Type B pancreatic cell (in vitro differentiated cells): Measurements from ENCODE around the gene ACAP2. TPM values are rescaled to one million over a fixed set of nuclear protein-coding genes. Genes with fewer than 3 reads are reported as not detected.

Source experiments
- DNase-seq: peaks from one replicate; pipeline ENCODE4 v3.0.0; 2021; ENCODE audit warnings: mixed read lengths; ENCODE audit not compliant: unreplicated experiment; ENCODE audit errors: extremely low spot score
- H3K27ac Mint-ChIP-seq: 2 replicates; pipeline ENCODE4 v1.8.0; 2021; ENCODE audit warnings: mild to moderate bottlenecking, mixed read lengths
- H3K27me3 Mint-ChIP-seq: 2 replicates; pipeline ENCODE4 v1.8.0; 2021; ENCODE audit warnings: mixed read lengths
- H3K36me3 Mint-ChIP-seq: 2 replicates; pipeline ENCODE4 v1.8.0; 2021; ENCODE audit warnings: mixed read lengths
- H3K4me1 Mint-ChIP-seq: one replicate; pipeline ENCODE4 v1.8.0; 2021; ENCODE audit warnings: mixed read lengths; ENCODE audit not compliant: unreplicated experiment
- H3K4me3 Mint-ChIP-seq: 2 replicates; pipeline ENCODE4 v1.8.0; 2021; ENCODE audit warnings: mild to moderate bottlenecking, mixed read lengths
- H3K9me3 Mint-ChIP-seq: 2 replicates; pipeline ENCODE4 v1.8.0; 2021; ENCODE audit warnings: mixed read lengths
- total RNA-seq: library from RNA; stranded (reverse); gene quantifications from 2 replicates; pipeline ENCODE4 v1.2.1, GENCODE V29; 2021; ENCODE audit warnings: low replicate concordance
- TF ChIP-seq, protein P1 (sequence below): fragments of 200-600 bp; sonication (generic); conservative IDR thresholded peaks from 2 replicates; pipeline ENCODE4 v1.5.0; 2021; ENCODE audit warnings: antibody characterized with exemption, mild to moderate bottlenecking

ACAP2 gene
- total RNA-seq, 1 donor from 2014 or later = 36.6 TPM

- H3K27ac Mint-ChIP-seq = no peak overlapping the region
- TF ChIP-seq, protein P1, sequence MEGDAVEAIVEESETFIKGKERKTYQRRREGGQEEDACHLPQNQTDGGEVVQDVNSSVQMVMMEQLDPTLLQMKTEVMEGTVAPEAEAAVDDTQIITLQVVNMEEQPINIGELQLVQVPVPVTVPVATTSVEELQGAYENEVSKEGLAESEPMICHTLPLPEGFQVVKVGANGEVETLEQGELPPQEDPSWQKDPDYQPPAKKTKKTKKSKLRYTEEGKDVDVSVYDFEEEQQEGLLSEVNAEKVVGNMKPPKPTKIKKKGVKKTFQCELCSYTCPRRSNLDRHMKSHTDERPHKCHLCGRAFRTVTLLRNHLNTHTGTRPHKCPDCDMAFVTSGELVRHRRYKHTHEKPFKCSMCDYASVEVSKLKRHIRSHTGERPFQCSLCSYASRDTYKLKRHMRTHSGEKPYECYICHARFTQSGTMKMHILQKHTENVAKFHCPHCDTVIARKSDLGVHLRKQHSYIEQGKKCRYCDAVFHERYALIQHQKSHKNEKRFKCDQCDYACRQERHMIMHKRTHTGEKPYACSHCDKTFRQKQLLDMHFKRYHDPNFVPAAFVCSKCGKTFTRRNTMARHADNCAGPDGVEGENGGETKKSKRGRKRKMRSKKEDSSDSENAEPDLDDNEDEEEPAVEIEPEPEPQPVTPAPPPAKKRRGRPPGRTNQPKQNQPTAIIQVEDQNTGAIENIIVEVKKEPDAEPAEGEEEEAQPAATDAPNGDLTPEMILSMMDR = no peak
These were observed 130.1 kb downstream of the ACAP2 start for GRCh38 chr3:195312714-195313113.

DNA sequence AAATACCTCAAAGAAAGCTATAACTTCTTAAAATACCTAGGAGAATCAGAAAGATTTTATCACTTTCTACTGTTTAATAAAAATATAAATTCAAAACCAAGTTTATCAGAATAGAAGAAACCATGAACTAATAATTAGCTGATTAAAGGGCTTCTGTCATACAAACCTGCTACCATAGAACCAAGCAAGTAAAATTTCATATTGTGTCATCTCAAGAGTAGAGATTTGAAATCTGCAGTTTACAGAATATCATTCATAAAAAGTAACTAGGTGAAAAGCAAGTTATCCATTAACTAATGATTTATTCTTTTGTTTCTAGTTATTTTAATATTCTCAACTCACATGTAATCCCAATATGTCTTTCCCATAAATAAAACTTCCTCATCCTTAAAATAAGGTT is 135.1 kb downstream of the ACAP2 start:
- TF ChIP-seq, protein P1 = no peak

More at GRCh38 chr3:195312714-195313113, 130.1 kb downstream of the ACAP2 start:
- Mint-ChIP-seq H3K4me3 (no peak overlapping the region), H3K36me3 (peaks cover 1% of the 10 kb centered on the region), H3K27me3 (no peaks in the 10 kb centered on the region), H3K9me3 (no peaks in the 10 kb centered on the region), H3K4me1 (no peaks in the 10 kb centered on the region)
- DNase-seq = no peak

GRCh38 chr3:195306369-195306768 is 136.5 kb downstream of the ACAP2 start:
- Mint-ChIP-seq H3K27me3 (no peaks in the 10 kb centered on the region), H3K9me3 (no peaks in the 10 kb centered on the region), H3K4me3 (no peak overlapping the region), H3K27ac (no peak overlapping the region), H3K4me1 (no peaks in the 10 kb centered on the region), H3K36me3 (peaks cover 14% of the 10 kb centered on the region)
- TF ChIP-seq, protein P1 = no peak
- no peak for DNase-seq

More for the DNA sequence above, 135.1 kb downstream of the ACAP2 start:
- peaks cover 5% of the 10 kb centered on the region for H3K36me3 Mint-ChIP-seq
- no peaks in the 10 kb centered on the region for H3K27me3 Mint-ChIP-seq
- no peak overlapping the region for H3K4me3 Mint-ChIP-seq
- no peak for DNase-seq
- no peak overlapping the region for H3K27ac Mint-ChIP-seq
- H3K4me1 Mint-ChIP-seq = no peaks in the 10 kb centered on the region
- H3K9me3 Mint-ChIP-seq = no peaks in the 10 kb centered on the region

DNA sequence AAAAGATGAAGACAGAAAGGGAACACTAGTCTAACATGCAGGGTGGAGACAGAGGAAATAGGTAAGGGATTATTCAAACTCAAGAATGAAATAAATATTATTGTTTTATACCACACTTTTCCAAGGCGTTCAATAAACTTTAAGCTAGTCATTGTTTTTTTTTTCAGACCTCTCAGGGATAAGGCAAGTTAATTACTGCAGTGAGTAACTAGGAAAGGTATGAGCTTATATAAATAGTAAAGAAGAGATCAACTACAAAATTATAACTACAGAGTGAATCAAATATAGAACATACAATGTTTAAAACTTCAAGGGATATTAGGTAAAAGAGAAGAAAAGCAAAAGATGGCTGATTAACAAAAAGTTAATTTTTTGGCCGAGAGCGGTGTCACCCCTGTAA is 140.4 kb downstream of the ACAP2 start:
- no peaks in the 10 kb centered on the region for H3K27me3 Mint-ChIP-seq
- no peak overlapping the region for H3K27ac Mint-ChIP-seq
- no peak overlapping the region for H3K4me3 Mint-ChIP-seq
- TF ChIP-seq, protein P1 = no peak
- H3K36me3 Mint-ChIP-seq = peaks cover 19% of the 10 kb centered on the region
- H3K9me3 Mint-ChIP-seq = no peaks in the 10 kb centered on the region
- H3K4me1 Mint-ChIP-seq = no peaks in the 10 kb centered on the region
- DNase-seq = no peak

DNA sequence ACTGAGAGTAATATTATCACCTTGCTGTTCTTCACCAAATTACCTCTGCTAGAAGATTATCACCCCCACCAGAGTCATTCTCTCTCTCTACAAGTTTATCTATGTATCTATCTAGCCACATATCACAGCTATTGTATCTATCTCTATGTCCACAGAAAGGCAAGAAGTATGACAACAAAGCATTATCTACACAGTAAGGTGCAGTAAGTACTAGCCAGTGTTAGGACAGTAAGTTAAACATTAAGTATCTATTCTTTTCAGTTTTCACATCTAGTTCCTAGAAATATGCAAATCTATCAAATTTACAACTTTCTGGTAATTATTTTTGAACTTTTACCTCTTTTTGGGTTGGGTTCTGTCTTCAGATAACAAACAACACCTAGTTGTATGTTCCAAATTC is 145.4 kb downstream of the ACAP2 start:
- H3K27me3 Mint-ChIP-seq = no peaks in the 10 kb centered on the region
- H3K36me3 Mint-ChIP-seq = peaks cover 26% of the 10 kb centered on the region
- H3K4me3 Mint-ChIP-seq = no peak overlapping the region
- H3K9me3 Mint-ChIP-seq = no peaks in the 10 kb centered on the region
- H3K4me1 Mint-ChIP-seq = no peaks in the 10 kb centered on the region
- no peak for DNase-seq
- no peak overlapping the region for H3K27ac Mint-ChIP-seq
- TF ChIP-seq, protein P1 = no peak

DNA sequence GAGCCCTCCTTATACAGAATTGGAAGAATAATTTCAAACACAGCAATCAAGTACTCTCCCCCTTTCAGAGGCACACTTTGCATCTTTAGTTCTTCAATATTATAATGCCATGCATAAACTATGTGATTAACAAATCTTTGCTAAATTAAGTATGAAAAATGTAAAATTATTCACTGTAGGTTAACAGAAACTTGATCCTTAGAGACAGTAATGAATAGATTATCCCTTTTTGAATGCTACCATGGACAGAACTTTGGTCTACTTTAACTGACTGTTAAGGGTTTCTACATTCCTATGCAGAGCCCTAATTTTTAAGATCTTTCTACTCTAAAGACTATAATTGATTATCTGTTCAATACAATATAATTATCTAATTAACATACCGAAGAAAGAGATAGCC is 146.2 kb downstream of the ACAP2 start:
- H3K9me3 Mint-ChIP-seq = no peaks in the 10 kb centered on the region
- no peak for DNase-seq
- H3K36me3 Mint-ChIP-seq = peaks cover 27% of the 10 kb centered on the region
- no peak overlapping the region for H3K4me3 Mint-ChIP-seq
- H3K4me1 Mint-ChIP-seq = no peaks in the 10 kb centered on the region
- no peak overlapping the region for H3K27ac Mint-ChIP-seq
- no peaks in the 10 kb centered on the region for H3K27me3 Mint-ChIP-seq
- TF ChIP-seq, protein P1 = no peak
